ENCODE measurements around the gene CCDC127. TPM values are rescaled to one million over a fixed set of nuclear protein-coding genes. Genes with fewer than 3 reads are reported as not detected.
A peak's percentile ranks its signal among the peaks of the same experiment; 100 is the strongest.
"Not testable (repeated sequence)": the region's sequence is repeated elsewhere in the genome, so short reads cannot be mapped to it uniquely, and the experiment has no call there.

Gene CCDC127
- total and polyA plus RNA-seq, 5 donors from 2014 or later = 3.2 to 5.7 (median 4.0) TPM

- no peak overlapping the region for H3K4me3 ChIP-seq (ENCODE audit: low read depth, low read length)
- no peak overlapping the region for H3K4me3 Mint-ChIP-seq
- DNase-seq = no peak
Measured at GRCh38 chr5:166441-167372, 51.2 kb downstream of the CCDC127 start.

GRCh38 chr5:164783-165182 is 53.2 kb downstream of the CCDC127 start:
- not testable (repeated sequence) for H3K9me3 Mint-ChIP-seq; ATAC-seq (ENCODE audit: low read depth in 2 of 2); H3K4me1 ChIP-seq (ENCODE audit: control insufficient read depth, insufficient read depth, low read length, poor library complexity, severe bottlenecking); H3K9me3 ChIP-seq (ENCODE audit: control insufficient read depth in 2 of 2, low read length in 2 of 2); H3K4me3 Mint-ChIP-seq; H3K27ac Mint-ChIP-seq; H3K27ac ChIP-seq (ENCODE audit: insufficient read depth, low read length, poor library complexity, severe bottlenecking); H3K36me3 ChIP-seq (ENCODE audit: control insufficient read depth, insufficient read depth, low read length); DNase-seq; H3K4me1 Mint-ChIP-seq; H3K27me3 Mint-ChIP-seq; H3K36me3 Mint-ChIP-seq; H3K27me3 ChIP-seq (ENCODE audit: control insufficient read depth, insufficient read depth, low read length); H3K4me3 ChIP-seq (ENCODE audit: low read depth, low read length)

More at GRCh38 chr5:166441-167372, 51.2 kb downstream of the CCDC127 start:
- Histone ChIP-seq H3K4me1 (ENCODE audit: control insufficient read depth, insufficient read depth, low read length, poor library complexity, severe bottlenecking) (no peaks in the 10 kb centered on the region), H3K36me3 (ENCODE audit: control insufficient read depth, insufficient read depth, low read length) (no peaks in the 10 kb centered on the region), H3K9me3 (ENCODE audit: control insufficient read depth in 2 of 2, low read length in 2 of 2) (no peaks in the 10 kb centered on the region), H3K27ac (ENCODE audit: insufficient read depth, low read length, poor library complexity, severe bottlenecking) (no peak overlapping the region), H3K27me3 (ENCODE audit: control insufficient read depth, insufficient read depth, low read length) (no peaks in the 10 kb centered on the region)
- peaks cover 0 to 3% (median 0%) of the 10 kb centered on the region in 7 donors for H3K9me3 Mint-ChIP-seq
- ATAC-seq (ENCODE audit: low read depth in 2 of 2) = no peak
- no peaks in the 10 kb centered on the region for H3K4me1 Mint-ChIP-seq
- H3K36me3 Mint-ChIP-seq = no peaks in the 10 kb centered on the region
- H3K27ac Mint-ChIP-seq = no peak overlapping the region
- H3K27me3 Mint-ChIP-seq = no peaks in the 10 kb centered on the region

GRCh38 chr5:164244-164643 is 53.7 kb downstream of the CCDC127 start:
- no peak overlapping the region for H3K27ac ChIP-seq (ENCODE audit: insufficient read depth, low read length, poor library complexity, severe bottlenecking)
- peak overlapping the region in 1 of 4 donors; percentile 21 for H3K4me3 Mint-ChIP-seq
- H3K9me3 ChIP-seq (ENCODE audit: control insufficient read depth in 2 of 2, low read length in 2 of 2) = no peaks in the 10 kb centered on the region
- H3K36me3 Mint-ChIP-seq = no peaks in the 10 kb centered on the region
- no peak for ATAC-seq (ENCODE audit: low read depth in 2 of 2)
- no peaks in the 10 kb centered on the region for H3K4me1 Mint-ChIP-seq
- no peaks in the 10 kb centered on the region for H3K4me1 ChIP-seq (ENCODE audit: control insufficient read depth, insufficient read depth, low read length, poor library complexity, severe bottlenecking)
- H3K27me3 Mint-ChIP-seq = peaks cover 5% of the 10 kb centered on the region
- DNase-seq = no peak
- H3K27me3 ChIP-seq (ENCODE audit: control insufficient read depth, insufficient read depth, low read length) = no peaks in the 10 kb centered on the region
- peaks cover 0 to 3% (median 0%) of the 10 kb centered on the region in 7 donors for H3K9me3 Mint-ChIP-seq
- H3K36me3 ChIP-seq (ENCODE audit: control insufficient read depth, insufficient read depth, low read length) = no peaks in the 10 kb centered on the region
- H3K27ac Mint-ChIP-seq = no peak overlapping the region
- no peak overlapping the region for H3K4me3 ChIP-seq (ENCODE audit: low read depth, low read length)

- H3K36me3 Mint-ChIP-seq = no peaks in the 10 kb centered on the region
- DNase-seq (no peak), ATAC-seq (ENCODE audit: low read depth in 2 of 2) (no peak)
- no peaks in the 10 kb centered on the region for H3K36me3 ChIP-seq (ENCODE audit: control insufficient read depth, insufficient read depth, low read length)
- H3K9me3 ChIP-seq (ENCODE audit: control insufficient read depth in 2 of 2, low read length in 2 of 2) = no peaks in the 10 kb centered on the region
- no peak overlapping the region for H3K4me3 ChIP-seq (ENCODE audit: low read depth, low read length)
- peaks cover 6% of the 10 kb centered on the region for H3K27me3 Mint-ChIP-seq
- peaks cover 0 to 3% (median 0%) of the 10 kb centered on the region in 7 donors for H3K9me3 Mint-ChIP-seq
- no peak overlapping the region for H3K4me3 Mint-ChIP-seq
- H3K27ac ChIP-seq (ENCODE audit: insufficient read depth, low read length, poor library complexity, severe bottlenecking) = no peak overlapping the region
- H3K27me3 ChIP-seq (ENCODE audit: control insufficient read depth, insufficient read depth, low read length) = no peaks in the 10 kb centered on the region
- no peaks in the 10 kb centered on the region for H3K4me1 Mint-ChIP-seq
- no peaks in the 10 kb centered on the region for H3K4me1 ChIP-seq (ENCODE audit: control insufficient read depth, insufficient read depth, low read length, poor library complexity, severe bottlenecking)
- H3K27ac Mint-ChIP-seq = no peak overlapping the region
Measured at GRCh38 chr5:163841-164240, 54.1 kb downstream of the CCDC127 start.

GRCh38 chr5:163338-163620 is 54.7 kb downstream of the CCDC127 start:
- Mint-ChIP-seq H3K36me3 (no peaks in the 10 kb centered on the region), H3K4me1 (no peaks in the 10 kb centered on the region), H3K27ac (no peak overlapping the region), H3K4me3 (no peak overlapping the region), H3K9me3 (peaks cover 0 to 3% (median 0%) of the 10 kb centered on the region in 7 donors), H3K27me3 (peaks cover 9% of the 10 kb centered on the region)
- Histone ChIP-seq H3K4me3 (ENCODE audit: low read depth, low read length) (no peak overlapping the region), H3K9me3 (ENCODE audit: control insufficient read depth in 2 of 2, low read length in 2 of 2) (no peaks in the 10 kb centered on the region), H3K27me3 (ENCODE audit: control insufficient read depth, insufficient read depth, low read length) (no peaks in the 10 kb centered on the region), H3K4me1 (ENCODE audit: control insufficient read depth, insufficient read depth, low read length, poor library complexity, severe bottlenecking) (no peaks in the 10 kb centered on the region), H3K36me3 (ENCODE audit: control insufficient read depth, insufficient read depth, low read length) (no peaks in the 10 kb centered on the region), H3K27ac (ENCODE audit: insufficient read depth, low read length, poor library complexity, severe bottlenecking) (no peak overlapping the region)
- DNase-seq = no peak
- no peak for ATAC-seq (ENCODE audit: low read depth in 2 of 2)

- Mint-ChIP-seq H3K36me3 (no peaks in the 10 kb centered on the region), H3K27ac (no peak overlapping the region), H3K27me3 (peaks cover 9% of the 10 kb centered on the region), H3K4me1 (no peaks in the 10 kb centered on the region), H3K9me3 (peaks cover 0 to 3% (median 0%) of the 10 kb centered on the region in 7 donors), H3K4me3 (no peak overlapping the region)
- DNase-seq (no peak), ATAC-seq (ENCODE audit: low read depth in 2 of 2) (no peak)
- Histone ChIP-seq H3K27me3 (ENCODE audit: control insufficient read depth, insufficient read depth, low read length) (no peaks in the 10 kb centered on the region), H3K9me3 (ENCODE audit: control insufficient read depth in 2 of 2, low read length in 2 of 2) (no peaks in the 10 kb centered on the region), H3K27ac (ENCODE audit: insufficient read depth, low read length, poor library complexity, severe bottlenecking) (no peak overlapping the region), H3K4me3 (ENCODE audit: low read depth, low read length) (no peak overlapping the region), H3K36me3 (ENCODE audit: control insufficient read depth, insufficient read depth, low read length) (no peaks in the 10 kb centered on the region), H3K4me1 (ENCODE audit: control insufficient read depth, insufficient read depth, low read length, poor library complexity, severe bottlenecking) (no peaks in the 10 kb centered on the region)
Measured at GRCh38 chr5:162565-163337, 55.2 kb downstream of the CCDC127 start.

- ATAC-seq (ENCODE audit: low read depth in 2 of 2) (no peak), DNase-seq (no peak)
- Mint-ChIP-seq H3K27me3 (peaks cover 9% of the 10 kb centered on the region), H3K27ac (no peak overlapping the region), H3K36me3 (no peaks in the 10 kb centered on the region), H3K4me3 (no peak overlapping the region), H3K4me1 (no peaks in the 10 kb centered on the region), H3K9me3 (peaks cover 0 to 3% (median 0%) of the 10 kb centered on the region in 7 donors)
- Histone ChIP-seq H3K27me3 (ENCODE audit: control insufficient read depth, insufficient read depth, low read length) (no peaks in the 10 kb centered on the region), H3K4me3 (ENCODE audit: low read depth, low read length) (no peak overlapping the region), H3K9me3 (ENCODE audit: control insufficient read depth in 2 of 2, low read length in 2 of 2) (no peaks in the 10 kb centered on the region), H3K36me3 (ENCODE audit: control insufficient read depth, insufficient read depth, low read length) (no peaks in the 10 kb centered on the region), H3K4me1 (ENCODE audit: control insufficient read depth, insufficient read depth, low read length, poor library complexity, severe bottlenecking) (no peaks in the 10 kb centered on the region), H3K27ac (ENCODE audit: insufficient read depth, low read length, poor library complexity, severe bottlenecking) (no peak overlapping the region)
Measured at GRCh38 chr5:162190-162564, 55.8 kb downstream of the CCDC127 start.
